GM12874 (cell line): ENCODE measurements around the gene TMEM234.

Experiments
- TF ChIP-seq, protein P1 (sequence below): IDR thresholded peaks from 2 replicates; pipeline ENCODE4 v1.5.1; 2011; ENCODE audit warnings: low read depth, mild to moderate bottlenecking, control low read depth, low read length, moderate library complexity; ENCODE audit not compliant: insufficient read depth

Gene TMEM234

DNA sequence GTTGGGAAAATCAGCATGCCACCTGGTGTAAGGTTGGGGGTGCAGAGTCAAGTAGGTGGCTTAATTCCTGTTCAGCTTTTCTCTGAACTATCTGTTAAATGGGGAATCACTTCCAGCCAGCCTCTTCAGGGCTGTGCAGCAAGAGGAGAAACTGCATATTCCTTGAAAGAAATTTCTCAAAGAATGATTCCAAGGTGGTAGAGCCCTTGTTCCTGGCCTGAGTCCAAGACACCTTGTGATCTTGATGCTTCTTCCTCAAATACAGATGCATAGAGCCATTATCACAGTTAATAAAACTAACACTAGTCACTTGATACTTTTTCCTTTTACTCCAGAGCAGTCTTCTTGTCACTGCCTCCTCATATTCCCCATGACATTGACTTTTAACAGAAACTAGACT, 37.5 kb downstream of the TMEM234 start:
- TF ChIP-seq, protein P1, sequence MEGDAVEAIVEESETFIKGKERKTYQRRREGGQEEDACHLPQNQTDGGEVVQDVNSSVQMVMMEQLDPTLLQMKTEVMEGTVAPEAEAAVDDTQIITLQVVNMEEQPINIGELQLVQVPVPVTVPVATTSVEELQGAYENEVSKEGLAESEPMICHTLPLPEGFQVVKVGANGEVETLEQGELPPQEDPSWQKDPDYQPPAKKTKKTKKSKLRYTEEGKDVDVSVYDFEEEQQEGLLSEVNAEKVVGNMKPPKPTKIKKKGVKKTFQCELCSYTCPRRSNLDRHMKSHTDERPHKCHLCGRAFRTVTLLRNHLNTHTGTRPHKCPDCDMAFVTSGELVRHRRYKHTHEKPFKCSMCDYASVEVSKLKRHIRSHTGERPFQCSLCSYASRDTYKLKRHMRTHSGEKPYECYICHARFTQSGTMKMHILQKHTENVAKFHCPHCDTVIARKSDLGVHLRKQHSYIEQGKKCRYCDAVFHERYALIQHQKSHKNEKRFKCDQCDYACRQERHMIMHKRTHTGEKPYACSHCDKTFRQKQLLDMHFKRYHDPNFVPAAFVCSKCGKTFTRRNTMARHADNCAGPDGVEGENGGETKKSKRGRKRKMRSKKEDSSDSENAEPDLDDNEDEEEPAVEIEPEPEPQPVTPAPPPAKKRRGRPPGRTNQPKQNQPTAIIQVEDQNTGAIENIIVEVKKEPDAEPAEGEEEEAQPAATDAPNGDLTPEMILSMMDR: no peak

DNA sequence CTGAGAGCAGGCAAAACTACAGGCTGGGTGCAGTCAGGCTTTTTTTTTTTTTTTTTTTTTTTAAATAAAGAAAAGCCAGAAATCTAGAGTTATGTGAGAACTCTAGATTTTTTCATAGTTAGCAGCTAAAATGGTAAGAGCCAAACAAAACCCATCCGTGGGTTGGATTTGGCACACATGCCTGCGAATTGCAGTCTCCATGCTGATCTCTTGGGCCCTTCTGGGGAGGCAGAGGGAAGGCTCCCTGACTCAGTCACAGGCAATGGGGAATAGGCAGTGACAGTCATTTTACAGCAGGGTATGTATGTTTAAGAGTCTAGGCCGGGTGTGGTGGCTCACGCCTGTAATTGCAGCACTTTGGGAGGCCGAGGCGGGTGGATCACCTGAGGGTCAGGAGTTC, 40.1 kb downstream of the TMEM234 start:
- TF ChIP-seq, protein P1: no peak

DNA sequence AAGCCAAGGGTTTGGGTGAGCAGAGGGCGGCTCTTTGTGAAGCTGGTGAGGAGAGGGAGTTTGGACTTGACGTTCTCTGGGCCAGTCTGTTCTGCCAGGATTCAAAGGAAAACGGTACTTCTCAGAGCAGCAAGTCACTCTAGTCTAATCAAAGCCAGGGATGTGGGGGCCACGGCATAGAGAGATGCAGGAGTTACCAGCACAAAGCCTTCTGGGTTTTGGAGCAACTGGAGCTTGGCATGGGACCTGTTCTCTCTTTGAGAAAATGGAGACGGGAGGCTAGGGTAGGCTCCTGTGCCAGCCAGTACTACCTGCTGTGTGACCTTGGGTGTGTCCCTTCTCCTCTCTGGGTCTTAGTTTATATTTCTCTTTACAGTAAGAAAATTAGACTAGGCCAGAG, 40.6 kb downstream of the TMEM234 start:
- TF ChIP-seq, protein P1: no peak

DNA sequence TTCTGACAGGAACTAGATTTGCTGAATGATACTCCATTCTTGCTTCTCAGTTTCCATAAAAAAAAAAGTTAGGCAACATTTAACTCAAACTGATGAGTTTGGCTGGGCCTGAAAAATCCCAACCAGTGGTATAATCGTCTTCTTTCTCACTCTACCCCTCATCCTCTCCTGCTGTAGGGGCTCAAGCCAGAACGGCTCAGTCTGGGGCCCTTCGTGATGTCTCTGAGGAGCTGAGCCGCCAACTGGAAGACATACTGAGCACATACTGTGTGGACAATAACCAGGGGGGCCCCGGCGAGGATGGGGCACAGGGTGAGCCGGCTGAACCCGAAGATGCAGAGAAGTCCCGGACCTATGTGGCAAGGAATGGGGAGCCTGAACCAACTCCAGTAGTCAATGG, 41.1 kb downstream of the TMEM234 start:
- TF ChIP-seq, protein P1: no peak

- TF ChIP-seq, protein P1: no peak
Measured at GRCh38 chr1:32180186-32181060, 41.7 kb downstream of the TMEM234 start.

- TF ChIP-seq, protein P1: no peak
Measured at GRCh38 chr1:32179443-32180185, 42.5 kb downstream of the TMEM234 start, which contains the start of gene TXLNA. TSS of gene TXLNA (plus strand) at chr1:32179675. CDS start at chr1:32180346, 671 bp downstream.

DNA sequence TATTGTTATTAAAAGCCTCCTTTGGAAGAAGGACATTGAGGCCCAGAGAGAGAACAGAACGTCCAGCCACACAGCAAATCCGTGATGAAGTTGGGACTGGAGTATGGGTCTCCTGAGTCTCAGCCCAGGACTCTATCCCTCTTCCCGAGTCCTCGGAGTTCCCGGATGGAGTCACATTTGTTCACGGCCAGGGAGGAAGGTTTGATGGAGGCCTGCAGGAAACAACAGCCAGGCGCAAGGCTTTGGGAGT, 43.0 kb downstream of the TMEM234 start:
- TF ChIP-seq, protein P1: no peak
